SJSA1 (cell line): ENCODE results near the gene SLC12A3. TPM values are rescaled to one million over a fixed set of nuclear protein-coding genes. Genes with fewer than 3 reads are reported as not detected.

Source experiments
- DNase-seq, 2 experiments: peaks; one replicate each; pipeline ENCODE4 v3.0.0-alpha.2; 2015 to 2020; ENCODE audit warnings: low spot score in 2 of 2, low read depth in 1 of 2
- H3K27ac ChIP-seq: fragments of 250-450 bp; sonication (Bioruptor Pico); 2 replicates; pipeline ENCODE4 v1.5.1; 2020; ENCODE audit warnings: mild to moderate bottlenecking, moderate library complexity
- H3K27me3 ChIP-seq: fragments of 250-450 bp; sonication (Bioruptor Pico); replicated peaks from 2 replicates; pipeline ENCODE4 v1.5.1; 2020; ENCODE audit warnings: mild to moderate bottlenecking, moderate library complexity
- H3K36me3 ChIP-seq: fragments of 250-450 bp; sonication (Bioruptor Pico); 2 replicates; pipeline ENCODE4 v1.5.1; 2020; ENCODE audit warnings: mild to moderate bottlenecking
- H3K4me1 ChIP-seq: fragments of 250-450 bp; sonication (Bioruptor Pico); replicated peaks from 2 replicates; pipeline ENCODE4 v1.6.1; 2021; ENCODE audit warnings: mild to moderate bottlenecking
- H3K4me3 ChIP-seq: fragments of 250-450 bp; sonication (Bioruptor Pico); 2 replicates; pipeline ENCODE4 v1.5.1; 2020; ENCODE audit warnings: mild to moderate bottlenecking
- H3K9me3 ChIP-seq: fragments of 250-450 bp; sonication (Bioruptor Pico); replicated peaks from 2 replicates; pipeline ENCODE4 v1.5.1; 2020; ENCODE audit warnings: mild to moderate bottlenecking
- total RNA-seq: library from RNA; depleted of rRNA; stranded (reverse); fragments of >200 nt; shearing (Covaris generic); gene quantifications from 2 replicates; pipeline ENCODE4 v1.2.3, GENCODE V29; 2014

Gene SLC12A3
- total RNA-seq, 1 experiment from 2014 or later: not detected

GRCh38 chr16:56946767-56947603 lies 82.0 kb downstream of the SLC12A3 start:
- Histone ChIP-seq H3K4me3 (no peak overlapping the region), H3K36me3 (peaks cover 39% of the 10 kb centered on the region), H3K27ac (no peak overlapping the region), H3K4me1 (no peaks in the 10 kb centered on the region), H3K9me3 (no peaks in the 10 kb centered on the region), H3K27me3 (no peaks in the 10 kb centered on the region)
- DNase-seq: no peak

GRCh38 chr16:56947604-56947995 lies 82.6 kb downstream of the SLC12A3 start:
- Histone ChIP-seq H3K27me3 (no peaks in the 10 kb centered on the region), H3K27ac (no peak overlapping the region), H3K36me3 (peaks cover 33% of the 10 kb centered on the region), H3K9me3 (no peaks in the 10 kb centered on the region), H3K4me1 (no peaks in the 10 kb centered on the region), H3K4me3 (no peak overlapping the region)
- DNase-seq: no peak

GRCh38 chr16:56948234-56948633 lies 83.2 kb downstream of the SLC12A3 start:
- H3K27ac ChIP-seq: no peak overlapping the region
- no peaks in the 10 kb centered on the region for H3K27me3 ChIP-seq
- no peak overlapping the region for H3K4me3 ChIP-seq
- no peaks in the 10 kb centered on the region for H3K9me3 ChIP-seq
- H3K4me1 ChIP-seq: no peaks in the 10 kb centered on the region
- peaks cover 26% of the 10 kb centered on the region for H3K36me3 ChIP-seq
- no peak for DNase-seq

GRCh38 chr16:56950051-56950450 lies 85.0 kb downstream of the SLC12A3 start:
- Histone ChIP-seq H3K27ac (no peak overlapping the region), H3K4me3 (no peak overlapping the region), H3K36me3 (peaks cover 8% of the 10 kb centered on the region), H3K4me1 (no peaks in the 10 kb centered on the region), H3K27me3 (no peaks in the 10 kb centered on the region), H3K9me3 (no peaks in the 10 kb centered on the region)
- DNase-seq: no peak

GRCh38 chr16:56950455-56950854 lies 85.4 kb downstream of the SLC12A3 start:
- no peak for DNase-seq
- Histone ChIP-seq H3K4me3 (no peak overlapping the region), H3K27me3 (no peaks in the 10 kb centered on the region), H3K36me3 (peaks cover 4% of the 10 kb centered on the region), H3K9me3 (no peaks in the 10 kb centered on the region), H3K27ac (no peak overlapping the region), H3K4me1 (no peaks in the 10 kb centered on the region)

GRCh38 chr16:56950881-56951771 lies 86.1 kb downstream of the SLC12A3 start:
- H3K36me3 ChIP-seq: 0 out of 2 replicates have a peak, but pooled peaks cover under 1% of the 10 kb centered on the region

GRCh38 chr16:56953006-56953405 lies 88.0 kb downstream of the SLC12A3 start:
- H3K36me3 ChIP-seq: no peaks in the 10 kb centered on the region
- no peak overlapping the region for H3K27ac ChIP-seq

More at GRCh38 chr16:56950881-56951771, 86.1 kb downstream of the SLC12A3 start:
- Histone ChIP-seq H3K27ac (no peak overlapping the region), H3K9me3 (no peaks in the 10 kb centered on the region), H3K4me1 (no peaks in the 10 kb centered on the region), H3K27me3 (no peaks in the 10 kb centered on the region), H3K4me3 (no peak overlapping the region)
- peak; percentile 21 to 59 for DNase-seq

GRCh38 chr16:56956076-56956475 lies 91.1 kb downstream of the SLC12A3 start:
- no peaks in the 10 kb centered on the region for H3K4me1 ChIP-seq
- H3K27me3 ChIP-seq: no peaks in the 10 kb centered on the region
- H3K9me3 ChIP-seq: no peaks in the 10 kb centered on the region
- no peak overlapping the region for H3K27ac ChIP-seq
- H3K4me3 ChIP-seq: no peak overlapping the region
- no peak for DNase-seq
- no peaks in the 10 kb centered on the region for H3K36me3 ChIP-seq

More at GRCh38 chr16:56953006-56953405, 88.0 kb downstream of the SLC12A3 start:
- Histone ChIP-seq H3K27me3 (no peaks in the 10 kb centered on the region), H3K4me3 (no peak overlapping the region), H3K4me1 (no peaks in the 10 kb centered on the region), H3K9me3 (no peaks in the 10 kb centered on the region)
- no peak for DNase-seq

- no peak for DNase-seq
- Histone ChIP-seq H3K9me3 (no peaks in the 10 kb centered on the region), H3K27ac (no peak overlapping the region), H3K4me3 (no peak overlapping the region), H3K36me3 (no peaks in the 10 kb centered on the region), H3K4me1 (no peaks in the 10 kb centered on the region), H3K27me3 (no peaks in the 10 kb centered on the region)
These were observed 91.7 kb downstream of the SLC12A3 start for GRCh38 chr16:56956756-56957155.

- DNase-seq: no peak
- no peak overlapping the region for H3K27ac ChIP-seq
These were observed 95.8 kb downstream of the SLC12A3 start for GRCh38 chr16:56960681-56961281.

GRCh38 chr16:56961386-56961785 lies 96.4 kb downstream of the SLC12A3 start:
- no peaks in the 10 kb centered on the region for H3K9me3 ChIP-seq
- no peak for DNase-seq
- H3K27ac ChIP-seq: no peak overlapping the region
- no peaks in the 10 kb centered on the region for H3K27me3 ChIP-seq
- no peaks in the 10 kb centered on the region for H3K36me3 ChIP-seq
- H3K4me3 ChIP-seq: no peak overlapping the region
- peaks cover 15% of the 10 kb centered on the region for H3K4me1 ChIP-seq

More at GRCh38 chr16:56960681-56961281, 95.8 kb downstream of the SLC12A3 start:
- Histone ChIP-seq H3K4me3 (no peak overlapping the region), H3K27me3 (no peaks in the 10 kb centered on the region), H3K4me1 (peaks cover 14% of the 10 kb centered on the region), H3K9me3 (no peaks in the 10 kb centered on the region), H3K36me3 (no peaks in the 10 kb centered on the region)

- no peak for DNase-seq
- Histone ChIP-seq H3K27ac (no peak within 1 kb of the TSS), H3K4me3 (no peak within 1 kb of the TSS), H3K9me3 (no peaks in the 10 kb centered on the region), H3K4me1 (peaks cover 15% of the 10 kb centered on the region), H3K36me3 (no peaks in the 10 kb centered on the region), H3K27me3 (no peaks in the 10 kb centered on the region)
These were observed 96.9 kb downstream of the SLC12A3 start, which contains the start of gene CETP for GRCh38 chr16:56961851-56962281. Gene CETP, plus strand, starts transcription at chr16:56961950. Its CDS starts 30 bp downstream, at chr16:56961980.
